GM18951 (cell line): ENCODE data around the gene IRF2BP1.
"Not testable (repeated sequence)": the region's sequence is repeated elsewhere in the genome, so short reads cannot be mapped to it uniquely, and the experiment has no call there.

Experiments used
- POLR2A ChIP-seq: IDR thresholded peaks from 4 replicates; pipeline ENCODE4 v1.6.1; 2011; ENCODE audit warnings: mild to moderate bottlenecking; ENCODE audit not compliant: insufficient read length, insufficient read depth; ENCODE audit errors: extremely low read depth
- in situ Hi-C: fragments of 300-500 bp; cut with MboI; formaldehyde crosslinking; loops from one replicate; pipeline ENCODE4 v1.12.0; 2022; ENCODE audit warnings: low sequenced_read_pairs, mixed read lengths, inconsistent platforms; ENCODE audit not compliant: unreplicated experiment

IRF2BP1 gene

DNA sequence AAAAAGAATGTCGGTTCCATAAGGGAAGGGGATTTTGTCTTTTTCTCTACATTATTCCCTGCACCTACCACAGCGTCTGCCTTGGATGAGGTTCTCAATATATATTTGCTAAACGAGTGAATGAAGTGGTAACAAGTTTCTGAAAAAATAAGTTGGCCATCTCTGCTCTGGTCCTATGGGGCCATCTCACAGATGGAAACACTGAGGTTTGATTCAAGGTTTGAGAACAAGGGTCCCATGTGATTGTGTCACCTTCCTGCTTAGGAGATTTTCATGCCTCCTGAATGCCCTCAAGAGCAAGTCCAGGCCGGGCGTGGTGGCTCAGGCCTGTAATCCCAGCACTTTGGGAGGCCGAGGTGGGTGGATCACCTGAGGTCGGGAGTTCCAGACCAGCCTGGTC lies 13.3 kb upstream of the IRF2BP1 start:
- in situ Hi-C loops: no loop called here
- no peak for TF ChIP-seq POLR2A

DNA sequence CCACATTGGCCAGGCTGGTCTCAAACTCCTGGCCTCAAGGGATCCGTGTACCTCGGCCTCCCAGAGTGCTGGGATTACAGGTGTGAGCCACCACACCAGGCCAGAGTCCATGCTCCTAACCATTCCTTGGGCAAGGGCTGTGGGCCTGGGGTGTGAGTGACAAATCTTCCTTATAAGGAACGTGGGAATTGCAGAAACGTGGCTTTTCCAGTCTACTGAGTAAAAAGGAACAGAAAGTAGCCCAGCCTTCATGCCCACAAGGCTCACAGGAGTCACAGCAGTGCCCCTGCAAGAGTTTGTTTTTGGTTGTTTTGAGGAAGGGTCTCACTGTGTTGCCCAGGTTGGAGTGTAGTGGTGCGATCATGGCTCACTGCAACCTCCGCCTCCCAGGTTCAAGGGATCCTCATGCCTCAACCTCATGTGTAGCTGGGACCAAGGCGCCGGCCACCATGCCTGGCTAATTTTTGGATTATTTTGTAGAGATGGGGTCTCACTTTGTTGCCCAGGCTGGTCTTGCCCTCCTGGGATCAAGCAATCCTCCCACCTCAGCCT lies 11.4 kb upstream of the IRF2BP1 start:
- no peak for TF ChIP-seq POLR2A
- in situ Hi-C loops: no loop called here

DNA sequence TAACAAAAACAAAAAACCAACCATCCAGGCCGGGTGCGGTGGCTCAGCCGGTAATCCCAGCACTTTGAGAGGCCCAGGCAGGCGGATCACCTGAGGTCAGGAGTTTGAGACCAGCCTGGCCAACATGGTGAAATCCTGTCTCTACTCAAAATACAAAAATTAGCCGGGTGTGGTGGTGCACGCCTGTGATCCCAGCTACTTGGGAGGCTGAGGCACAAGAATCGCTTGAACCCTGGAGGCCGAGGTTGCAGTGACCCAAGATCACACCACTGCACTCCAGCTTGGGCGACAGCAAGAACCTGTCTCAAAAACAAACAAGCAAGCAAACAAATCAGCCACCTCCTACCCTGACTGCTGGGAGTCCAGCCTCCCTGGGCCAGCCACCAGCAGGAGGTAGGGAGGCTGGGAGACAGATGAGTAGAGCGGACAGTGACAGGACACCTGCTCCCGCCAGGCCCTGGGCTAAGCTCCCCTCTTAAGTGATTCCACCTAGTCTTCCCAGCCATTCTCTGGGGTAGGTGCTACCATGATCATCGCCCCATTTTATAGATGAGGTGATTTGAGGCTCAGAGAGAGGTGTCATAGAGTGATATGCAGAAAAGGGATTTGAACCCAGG lies 10.2 kb upstream of the IRF2BP1 start:
- in situ Hi-C loops: not testable (repeated sequence)

DNA sequence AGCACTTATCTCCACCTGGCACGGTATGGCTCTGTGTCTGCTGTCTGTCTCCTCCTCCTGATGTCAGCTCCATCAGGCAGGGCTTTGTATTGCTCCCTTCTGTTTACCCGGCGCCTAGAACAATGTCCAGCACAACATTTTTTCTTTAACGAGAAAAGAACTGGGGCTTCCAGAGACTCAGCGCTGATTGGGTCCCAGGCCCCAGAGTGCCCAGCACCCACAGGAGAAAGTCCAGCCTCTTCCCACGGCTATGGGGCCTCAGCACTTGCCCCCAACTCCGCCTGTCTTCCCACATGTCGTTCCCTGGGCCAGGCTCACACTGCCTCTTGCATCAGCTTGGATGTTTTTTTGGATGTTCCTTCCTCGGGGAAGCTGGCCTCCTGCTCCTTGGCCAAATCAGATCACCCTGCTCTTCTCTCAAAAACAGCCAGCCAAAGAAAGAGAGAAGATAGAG lies 9.6 kb upstream of the IRF2BP1 start:
- in situ Hi-C loops: no loop called here
- no peak for TF ChIP-seq POLR2A

GRCh38 chr19:45890877-45891276 lies 4.9 kb upstream of the IRF2BP1 start:
- in situ Hi-C loops: no loop called here
- no peak for TF ChIP-seq POLR2A

DNA sequence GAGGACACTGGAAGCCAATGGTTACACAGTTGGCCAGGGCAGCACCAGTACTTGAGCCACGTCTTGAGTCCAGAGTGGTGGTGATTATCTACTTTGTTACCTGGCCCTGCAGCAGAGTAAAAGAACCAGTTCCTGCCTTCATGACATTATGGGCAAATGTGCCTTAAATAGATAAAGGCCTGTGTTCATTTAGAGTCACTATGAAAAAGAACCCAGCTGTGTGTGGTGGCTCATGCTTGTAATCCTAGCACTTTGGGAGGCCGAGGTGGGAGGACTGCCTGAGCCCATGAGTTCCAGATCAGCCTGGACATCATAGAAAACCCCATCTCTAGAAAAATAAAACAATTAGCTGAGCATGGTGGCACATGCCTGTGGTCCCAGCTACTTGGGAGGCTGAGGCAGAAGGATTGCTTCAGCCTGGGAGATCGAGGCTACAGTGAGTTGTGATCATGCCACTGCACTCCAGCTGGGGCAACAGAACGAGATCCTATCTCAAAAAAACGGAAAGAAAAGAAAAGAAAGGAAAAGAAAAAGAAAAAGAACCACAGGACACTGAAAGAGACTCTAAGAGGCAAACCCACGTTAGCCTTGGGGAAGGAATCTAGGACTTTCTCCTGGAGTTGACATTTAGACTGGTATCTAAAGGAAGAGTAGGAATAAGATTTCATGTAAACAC lies 3.4 kb upstream of the IRF2BP1 start:
- in situ Hi-C loops: no loop called here
- no peak for TF ChIP-seq POLR2A

DNA sequence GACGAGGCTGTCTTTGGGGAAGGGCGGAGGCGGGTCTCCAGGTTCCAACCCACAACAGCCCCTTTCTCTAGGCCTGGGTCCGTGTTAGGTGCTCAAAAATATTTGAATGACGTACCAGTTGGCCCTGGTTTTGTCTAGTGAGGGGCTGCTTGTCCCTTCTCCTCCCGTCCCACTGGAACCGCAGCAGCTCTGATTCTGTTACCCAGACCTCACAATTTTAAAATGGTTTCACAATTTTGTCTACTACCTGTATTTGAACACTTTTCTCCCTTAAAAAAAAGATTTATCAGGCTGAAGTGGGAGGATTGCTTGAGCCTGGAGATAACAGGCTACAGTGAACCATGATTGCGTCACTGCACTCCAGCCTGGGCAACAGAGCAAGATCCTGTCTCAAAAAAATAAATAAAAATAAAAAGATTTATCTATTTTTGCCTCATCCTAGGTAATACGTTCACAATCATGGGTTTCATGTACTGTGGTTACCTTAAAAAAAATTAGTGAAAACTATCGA lies 1.3 kb upstream of the IRF2BP1 start:
- in situ Hi-C loops: no loop called here
- no peak for TF ChIP-seq POLR2A

GRCh38 chr19:45886427-45887199 lies 672 bp upstream of the IRF2BP1 start:
- in situ Hi-C loops: no loop called here

DNA sequence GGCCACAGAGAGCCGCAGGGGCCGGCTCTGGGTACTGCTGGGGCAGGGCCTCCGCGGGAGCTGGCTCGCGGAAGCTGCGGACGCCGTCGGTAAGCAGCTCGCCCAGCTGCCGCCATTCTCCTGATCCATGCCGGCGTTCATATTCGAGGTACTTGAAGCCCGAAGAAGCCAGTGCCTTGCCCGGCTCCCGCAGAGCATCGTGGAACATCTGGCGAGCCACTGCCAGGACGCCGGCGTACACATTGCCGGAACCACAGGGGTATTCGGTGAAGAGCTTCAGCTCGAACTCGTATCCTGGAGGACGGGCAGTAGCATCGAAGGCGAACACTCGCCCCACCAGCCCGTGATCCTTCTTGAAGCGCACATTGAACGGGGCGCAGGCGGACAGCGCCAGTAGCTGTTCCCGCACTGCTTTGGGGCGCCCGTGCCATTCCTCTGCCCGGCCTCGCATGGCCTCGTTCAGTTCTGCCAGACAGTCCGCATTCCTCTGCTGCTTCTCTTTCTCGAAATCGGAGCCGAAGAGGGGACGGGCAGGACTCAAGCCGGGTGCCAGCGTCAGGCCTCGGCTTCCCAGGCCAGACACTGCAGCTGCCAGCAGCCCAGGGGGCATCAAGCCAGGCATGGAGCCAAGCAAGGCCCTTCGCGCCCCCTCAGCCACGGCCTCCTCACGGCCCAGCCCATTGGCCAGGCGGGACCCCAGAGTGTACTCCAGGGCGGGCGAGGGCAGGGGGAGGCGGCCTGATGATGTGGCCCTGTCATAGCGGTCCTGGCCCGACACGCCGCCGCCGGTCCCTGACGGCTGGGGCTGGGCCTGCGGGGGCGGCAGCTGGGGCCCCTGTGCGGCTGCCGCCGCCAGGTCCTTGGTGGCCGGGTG lies 1.0 kb downstream of the IRF2BP1 start:
- in situ Hi-C loops: no loop called here
- no peak for TF ChIP-seq POLR2A

More at GRCh38 chr19:45886427-45887199, 672 bp upstream of the IRF2BP1 start:
- peak; percentile 62 for TF ChIP-seq POLR2A

DNA sequence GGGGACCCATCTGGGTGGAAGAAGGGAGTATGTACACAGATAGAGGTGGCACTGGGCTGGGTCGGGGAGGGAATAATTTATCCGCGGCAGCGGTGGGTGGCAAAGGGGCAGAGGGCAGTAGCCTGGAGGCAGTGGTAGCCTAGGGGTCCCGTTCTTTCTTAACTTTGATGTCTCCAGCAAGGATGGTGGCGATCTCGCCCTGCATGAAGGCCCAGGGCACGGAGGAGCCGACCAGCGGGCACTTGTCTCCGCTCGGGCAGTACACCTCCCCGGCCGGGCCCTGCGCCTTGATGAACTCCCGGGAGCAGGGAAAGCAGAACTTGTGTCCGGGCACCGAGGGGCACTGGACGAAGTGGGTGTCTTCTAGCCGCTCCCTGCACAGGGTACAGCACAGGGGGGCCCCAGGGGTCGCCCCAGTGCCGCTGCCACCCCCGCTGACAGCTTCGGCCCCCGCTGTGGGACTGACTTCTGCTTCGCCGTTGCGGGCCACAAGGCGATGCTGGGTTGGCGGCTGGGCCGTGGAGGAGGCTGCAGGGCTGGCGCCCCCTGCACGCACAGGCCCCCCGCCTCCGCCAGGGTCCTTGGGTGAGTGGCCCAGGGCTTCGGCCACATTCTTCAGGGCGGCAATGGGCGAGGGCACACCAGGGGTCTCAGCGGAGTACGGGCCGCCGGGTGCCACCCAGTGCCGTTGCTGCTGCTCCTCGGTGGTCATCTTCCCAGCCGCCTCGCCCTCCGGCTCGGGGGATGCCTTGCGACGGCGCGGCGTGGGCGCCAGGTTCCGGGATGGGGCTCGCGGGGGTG lies 1.9 kb downstream of the IRF2BP1 start:
- no peak for TF ChIP-seq POLR2A
- in situ Hi-C loops: no loop called here

DNA sequence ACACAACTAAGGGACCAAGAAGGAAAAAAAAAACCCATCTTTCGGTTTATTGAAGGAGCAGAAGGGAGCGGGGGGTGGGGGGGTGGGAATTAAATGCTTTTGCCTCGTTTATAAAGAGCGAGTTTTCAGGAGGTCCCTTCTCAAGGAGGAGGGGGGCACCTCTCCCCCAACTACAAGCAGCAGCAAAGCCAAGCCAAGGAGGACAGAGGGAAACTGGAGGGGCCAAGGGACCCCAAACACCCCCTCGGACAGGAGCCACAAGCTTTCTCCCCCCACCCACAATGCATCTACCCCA lies 2.4 kb downstream of the IRF2BP1 start:
- TF ChIP-seq POLR2A: no peak
- in situ Hi-C loops: no loop called here
